GM12891 (cell line): ENCODE data around the gene FMC1.

ENCODE experiments used
- POLR2A ChIP-seq: IDR thresholded peaks from 2 replicates; pipeline ENCODE4 v1.6.1; 2011; ENCODE audit warnings: low read depth, low read length, control low read depth
- TAF1 ChIP-seq: IDR thresholded peaks from 2 replicates; pipeline ENCODE4 v1.6.1; 2011; ENCODE audit warnings: low read depth, low read length, control low read depth

GRCh38 chr7:139341058-139341775, at the start of gene FMC1:
- peak; percentile 86 for TF ChIP-seq TAF1
- TF ChIP-seq POLR2A, result peak; percentile 21
